GM12874 (cell line): Measurements from ENCODE around the gene YY1.

Experiments
- TF ChIP-seq, protein P1 (sequence below): IDR thresholded peaks from 2 replicates; pipeline ENCODE4 v1.5.1; 2011; ENCODE audit warnings: low read depth, mild to moderate bottlenecking, control low read depth, low read length, moderate library complexity; ENCODE audit not compliant: insufficient read depth

The YY1 gene

DNA sequence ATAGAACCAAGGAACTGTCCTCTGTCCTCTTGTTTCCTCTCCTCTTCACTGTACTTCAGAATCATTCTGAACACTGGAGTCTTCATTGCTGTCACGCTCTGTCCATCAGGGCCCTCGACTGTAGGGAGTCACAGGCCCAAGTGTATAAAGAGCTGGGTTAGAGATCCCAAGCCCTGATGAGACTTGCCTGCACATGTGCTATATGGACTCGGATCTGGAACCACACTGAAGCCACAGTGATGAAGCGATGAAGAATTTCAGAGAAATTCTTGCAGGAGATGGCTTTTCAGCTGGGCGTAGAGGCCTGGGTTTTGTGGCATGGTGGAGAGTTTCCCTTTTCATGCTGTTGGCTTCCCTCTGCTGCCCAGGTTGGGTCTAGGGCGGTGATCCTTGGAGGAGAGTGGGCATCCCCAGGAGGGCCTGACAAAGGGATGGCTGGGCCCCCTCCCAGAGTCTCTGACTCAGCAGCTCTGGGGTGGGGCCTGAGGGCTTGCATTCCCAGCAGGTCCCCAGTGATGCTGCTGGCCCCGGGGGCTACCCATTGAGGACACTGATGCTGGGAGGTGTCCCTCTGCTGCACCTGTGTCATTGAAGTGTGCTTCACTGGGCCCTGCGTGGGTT, 39.6 kb upstream of the YY1 start:
- TF ChIP-seq, protein P1, sequence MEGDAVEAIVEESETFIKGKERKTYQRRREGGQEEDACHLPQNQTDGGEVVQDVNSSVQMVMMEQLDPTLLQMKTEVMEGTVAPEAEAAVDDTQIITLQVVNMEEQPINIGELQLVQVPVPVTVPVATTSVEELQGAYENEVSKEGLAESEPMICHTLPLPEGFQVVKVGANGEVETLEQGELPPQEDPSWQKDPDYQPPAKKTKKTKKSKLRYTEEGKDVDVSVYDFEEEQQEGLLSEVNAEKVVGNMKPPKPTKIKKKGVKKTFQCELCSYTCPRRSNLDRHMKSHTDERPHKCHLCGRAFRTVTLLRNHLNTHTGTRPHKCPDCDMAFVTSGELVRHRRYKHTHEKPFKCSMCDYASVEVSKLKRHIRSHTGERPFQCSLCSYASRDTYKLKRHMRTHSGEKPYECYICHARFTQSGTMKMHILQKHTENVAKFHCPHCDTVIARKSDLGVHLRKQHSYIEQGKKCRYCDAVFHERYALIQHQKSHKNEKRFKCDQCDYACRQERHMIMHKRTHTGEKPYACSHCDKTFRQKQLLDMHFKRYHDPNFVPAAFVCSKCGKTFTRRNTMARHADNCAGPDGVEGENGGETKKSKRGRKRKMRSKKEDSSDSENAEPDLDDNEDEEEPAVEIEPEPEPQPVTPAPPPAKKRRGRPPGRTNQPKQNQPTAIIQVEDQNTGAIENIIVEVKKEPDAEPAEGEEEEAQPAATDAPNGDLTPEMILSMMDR = no peak

DNA sequence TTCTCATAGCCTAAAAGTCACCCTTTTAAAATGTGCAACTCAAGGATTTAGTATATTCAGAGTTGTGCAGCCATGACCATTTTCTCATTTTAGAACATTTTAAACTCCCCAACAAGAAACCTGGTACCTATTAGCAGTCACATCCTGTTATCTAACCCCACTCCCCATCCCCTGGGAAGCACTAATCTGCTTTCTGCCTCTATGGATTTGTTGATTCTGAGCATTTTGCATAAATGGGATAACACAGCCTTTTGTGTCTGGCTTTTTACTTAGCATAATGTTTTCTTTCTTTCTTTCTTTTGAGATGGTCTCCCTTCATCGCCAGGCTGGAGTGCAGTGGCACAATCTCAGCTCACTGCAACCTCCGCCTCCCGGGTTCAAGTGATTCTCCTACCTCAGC, 38.6 kb upstream of the YY1 start:
- TF ChIP-seq, protein P1 = no peak

DNA sequence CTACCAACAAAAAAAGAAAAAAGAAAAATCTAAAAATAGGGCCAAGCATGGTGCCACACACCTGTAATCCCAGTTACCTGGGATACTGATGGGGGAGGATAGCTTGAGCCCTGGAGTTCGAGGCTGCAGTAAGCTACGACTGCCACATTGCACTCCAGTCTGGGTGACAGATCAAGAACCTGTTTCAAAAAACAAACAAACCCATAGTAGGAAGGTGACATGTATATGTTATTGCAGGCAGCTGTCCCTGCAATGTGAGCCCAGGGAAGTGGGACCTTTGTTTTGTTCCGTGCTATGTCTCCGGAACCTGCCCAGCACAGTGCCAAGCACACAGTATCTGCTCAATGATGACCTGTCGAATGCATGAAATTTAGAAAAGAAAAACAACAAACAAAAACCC, 37.2 kb upstream of the YY1 start:
- TF ChIP-seq, protein P1 = no peak

DNA sequence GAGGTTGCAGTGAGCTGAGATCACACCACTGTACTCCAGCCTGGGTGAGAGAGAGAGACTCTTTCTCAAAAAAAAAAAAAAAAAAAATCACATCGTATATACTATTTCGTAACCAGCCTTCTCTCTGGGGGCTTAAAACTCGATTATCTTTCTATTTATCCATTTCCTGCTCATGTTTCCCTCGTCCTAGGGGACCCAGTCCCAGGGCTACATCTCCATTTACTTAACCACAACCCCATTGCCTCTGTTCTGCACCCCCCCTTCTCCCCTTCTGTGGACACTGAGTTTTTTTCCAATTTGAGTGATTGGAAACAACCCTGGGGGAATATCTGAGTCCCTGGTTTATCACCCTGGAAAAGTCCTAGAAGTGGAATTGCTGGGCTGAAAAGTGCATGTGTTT, 36.2 kb upstream of the YY1 start:
- TF ChIP-seq, protein P1 = no peak

DNA sequence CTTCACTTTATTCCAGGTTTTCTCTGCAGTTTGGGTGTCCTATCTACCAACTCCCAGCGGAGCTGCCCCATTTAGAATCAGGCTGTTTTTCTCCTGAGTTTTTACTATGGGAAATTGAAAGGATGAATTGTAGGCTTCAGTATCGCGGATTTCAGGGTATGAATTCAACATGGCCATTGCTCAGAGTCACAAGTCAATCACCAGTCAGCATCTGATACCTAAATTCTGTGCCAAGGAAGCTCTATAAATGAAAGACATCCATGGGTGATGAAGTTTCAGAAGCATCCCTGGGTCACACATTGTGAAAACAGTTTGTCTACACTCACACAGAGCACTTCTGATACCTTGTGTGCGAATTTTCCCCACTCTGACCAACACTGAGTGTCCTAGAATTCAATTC, 35.8 kb upstream of the YY1 start:
- TF ChIP-seq, protein P1 = no peak

DNA sequence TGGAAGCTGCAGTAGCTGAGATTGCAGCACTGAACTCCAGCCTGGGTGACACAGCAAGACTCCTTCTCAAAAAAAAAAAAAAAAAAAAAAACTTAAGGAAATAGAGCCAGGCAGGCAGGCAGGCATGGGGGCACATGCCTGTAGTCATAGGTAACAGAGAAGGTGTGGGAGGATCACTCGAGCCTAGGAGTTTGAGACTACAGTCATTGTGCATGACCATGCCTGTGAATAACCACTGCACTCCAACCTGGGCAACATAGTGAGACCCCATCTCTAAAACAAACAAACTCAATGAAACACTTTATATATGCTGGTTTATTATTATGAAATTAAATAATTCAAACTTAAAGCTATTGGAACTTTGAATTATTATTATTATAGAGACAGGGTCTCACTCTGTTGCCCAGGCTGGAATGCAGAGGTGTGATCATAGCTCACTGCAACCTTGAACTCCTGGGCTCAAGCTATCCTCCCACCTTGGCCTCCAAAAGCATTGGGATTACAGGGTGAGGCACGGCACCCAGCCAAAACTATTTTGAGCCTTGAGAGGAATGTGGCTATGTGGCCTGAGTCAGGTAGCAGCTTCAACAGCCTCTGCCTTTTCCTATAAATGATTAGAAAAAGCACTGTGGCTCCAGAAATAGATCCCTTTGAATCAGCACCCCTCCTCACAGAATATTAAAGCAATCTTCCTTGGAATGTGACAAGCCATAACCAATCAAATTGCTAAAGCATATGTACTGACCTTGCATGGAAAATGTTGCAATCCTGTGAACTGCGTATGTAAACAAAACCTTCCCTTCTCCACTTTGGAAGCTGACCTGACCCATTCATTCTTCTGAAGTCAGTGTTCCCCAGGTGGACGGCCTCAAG, 34.7 kb upstream of the YY1 start:
- TF ChIP-seq, protein P1 = no peak

DNA sequence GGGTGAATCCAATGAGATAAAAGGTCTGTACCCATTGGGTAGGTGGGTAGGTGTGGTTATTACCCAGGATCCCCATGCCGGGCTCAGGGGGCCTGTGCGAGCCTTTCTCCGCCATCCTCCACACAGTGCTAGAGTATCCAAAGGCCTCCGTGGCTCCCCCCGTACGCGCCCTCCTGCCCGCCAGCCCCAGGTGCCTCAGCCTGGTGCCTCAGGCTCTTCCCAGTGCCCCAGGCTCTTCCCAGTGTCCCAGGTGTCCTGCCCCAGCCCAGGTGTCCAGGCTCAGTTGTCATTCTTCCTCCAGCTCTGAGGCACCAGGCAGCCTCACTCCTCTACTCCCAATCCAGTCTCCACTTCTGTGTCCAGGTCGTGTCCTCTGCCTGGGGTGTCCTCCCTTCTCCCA, 27.6 kb upstream of the YY1 start:
- TF ChIP-seq, protein P1 = no peak
